NB4 (cell line): ENCODE results near the gene MYDGF.

ENCODE experiments used
- DNase-seq: peaks from one replicate; pipeline ENCODE4 v3.0.0; 2010; ENCODE audit warnings: low read depth
- H3K4me3 ChIP-seq: one replicate; pipeline ENCODE4 v1.5.1; 2011; ENCODE audit warnings: mild to moderate bottlenecking, low read depth, low read length, moderate library complexity
- MYC ChIP-seq: IDR thresholded peaks from 2 replicates; pipeline ENCODE4 v1.6.1; 2011; ENCODE audit warnings: low read depth, low read length
- POLR2A ChIP-seq: IDR thresholded peaks from 2 replicates; pipeline ENCODE4 v1.6.1; 2011; ENCODE audit warnings: mild to moderate bottlenecking; ENCODE audit not compliant: insufficient read length; ENCODE audit errors: extremely low read depth
- TF ChIP-seq, protein P1 (sequence below): IDR thresholded peaks from 2 replicates; pipeline ENCODE4 v1.6.1; 2011; ENCODE audit warnings: low read depth, low read length
- TF ChIP-seq, protein P2 (sequence below): IDR thresholded peaks from one replicate; pipeline ENCODE4 v1.5.1; 2012; ENCODE audit warnings: low read depth, low read length

Gene MYDGF

DNA sequence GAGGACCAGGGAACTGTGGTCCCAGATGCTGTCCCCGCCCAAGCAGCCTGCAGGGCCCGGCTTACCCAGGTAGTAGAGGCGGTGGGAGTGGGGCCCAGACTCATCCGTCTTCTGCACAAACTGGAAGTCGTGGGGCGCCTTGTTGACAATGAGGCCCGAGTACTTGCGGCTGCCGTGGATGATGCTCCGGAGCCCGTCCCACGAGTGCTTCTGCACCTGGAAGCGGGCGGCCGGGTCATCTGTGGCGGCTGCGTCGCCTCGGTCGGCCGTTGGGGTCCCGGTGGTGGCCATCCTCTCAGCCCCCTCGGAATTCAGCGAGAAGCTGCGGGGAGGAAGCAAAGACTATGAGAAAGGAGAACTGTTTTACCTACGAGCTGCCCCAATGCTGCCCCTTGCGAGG lies 43.9 kb upstream of the MYDGF start:
- H3K4me3 ChIP-seq, result no peak overlapping the region
- DNase-seq, result no peak
- TF ChIP-seq, protein P1, sequence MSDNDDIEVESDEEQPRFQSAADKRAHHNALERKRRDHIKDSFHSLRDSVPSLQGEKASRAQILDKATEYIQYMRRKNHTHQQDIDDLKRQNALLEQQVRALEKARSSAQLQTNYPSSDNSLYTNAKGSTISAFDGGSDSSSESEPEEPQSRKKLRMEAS, result no peak
- TF ChIP-seq POLR2A (no peak), MYC (no peak)
- TF ChIP-seq, protein P2, sequence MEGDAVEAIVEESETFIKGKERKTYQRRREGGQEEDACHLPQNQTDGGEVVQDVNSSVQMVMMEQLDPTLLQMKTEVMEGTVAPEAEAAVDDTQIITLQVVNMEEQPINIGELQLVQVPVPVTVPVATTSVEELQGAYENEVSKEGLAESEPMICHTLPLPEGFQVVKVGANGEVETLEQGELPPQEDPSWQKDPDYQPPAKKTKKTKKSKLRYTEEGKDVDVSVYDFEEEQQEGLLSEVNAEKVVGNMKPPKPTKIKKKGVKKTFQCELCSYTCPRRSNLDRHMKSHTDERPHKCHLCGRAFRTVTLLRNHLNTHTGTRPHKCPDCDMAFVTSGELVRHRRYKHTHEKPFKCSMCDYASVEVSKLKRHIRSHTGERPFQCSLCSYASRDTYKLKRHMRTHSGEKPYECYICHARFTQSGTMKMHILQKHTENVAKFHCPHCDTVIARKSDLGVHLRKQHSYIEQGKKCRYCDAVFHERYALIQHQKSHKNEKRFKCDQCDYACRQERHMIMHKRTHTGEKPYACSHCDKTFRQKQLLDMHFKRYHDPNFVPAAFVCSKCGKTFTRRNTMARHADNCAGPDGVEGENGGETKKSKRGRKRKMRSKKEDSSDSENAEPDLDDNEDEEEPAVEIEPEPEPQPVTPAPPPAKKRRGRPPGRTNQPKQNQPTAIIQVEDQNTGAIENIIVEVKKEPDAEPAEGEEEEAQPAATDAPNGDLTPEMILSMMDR, result no peak

DNA sequence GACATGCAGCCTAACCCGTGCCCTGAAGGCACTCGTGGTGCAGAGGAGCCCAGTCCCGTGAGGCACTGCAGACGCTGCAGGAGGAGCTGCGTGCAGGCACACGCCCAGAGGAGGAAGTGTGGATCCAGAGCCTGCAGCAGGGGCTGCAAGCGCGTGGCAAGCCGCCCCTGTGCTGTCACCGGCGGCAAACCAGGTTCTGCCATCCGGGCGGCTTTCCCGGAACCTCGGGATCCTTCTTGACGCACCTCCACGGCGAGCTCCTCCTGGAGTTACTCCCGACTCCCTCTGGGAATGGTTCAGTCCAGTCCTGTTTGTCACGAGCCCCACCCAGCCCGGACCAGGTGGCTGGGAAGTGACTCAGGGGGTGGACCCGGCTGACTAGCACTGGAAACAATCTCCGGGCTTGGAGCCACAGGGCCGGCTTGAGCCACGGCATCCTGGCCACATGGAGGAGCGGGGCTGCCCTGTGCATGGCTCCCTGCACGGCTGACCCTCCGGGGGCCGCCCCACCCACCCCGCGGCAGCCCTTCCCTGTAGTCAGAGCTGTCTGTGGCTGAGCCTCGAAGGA lies 43.3 kb upstream of the MYDGF start:
- no peak for DNase-seq
- no peak for TF ChIP-seq MYC
- TF ChIP-seq POLR2A, result no peak
- TF ChIP-seq, protein P2, result no peak
- TF ChIP-seq, protein P1, result no peak
- H3K4me3 ChIP-seq, result no peak overlapping the region

DNA sequence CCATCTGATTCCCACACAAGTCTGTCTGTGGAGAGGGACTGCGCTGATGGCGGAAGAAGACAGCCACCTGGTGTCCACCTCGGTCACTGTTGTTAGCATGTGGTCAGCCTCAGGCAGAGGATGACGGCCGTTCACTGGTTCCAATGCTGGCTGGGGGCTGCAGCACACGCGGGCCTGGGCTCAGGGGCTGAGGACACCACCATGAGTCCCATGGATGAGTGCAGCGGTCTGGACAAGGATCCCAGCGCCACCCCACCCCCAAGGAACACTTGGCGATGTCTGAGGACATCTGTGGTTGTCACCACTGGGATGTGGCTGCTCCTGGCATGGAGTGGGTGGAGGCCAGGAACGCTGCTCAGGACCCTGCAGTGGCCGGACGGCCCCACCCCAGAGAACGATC lies 42.6 kb upstream of the MYDGF start:
- TF ChIP-seq, protein P1, result no peak
- no peak for TF ChIP-seq POLR2A
- no peak for TF ChIP-seq MYC
- TF ChIP-seq, protein P2, result no peak
- no peak for DNase-seq
- H3K4me3 ChIP-seq, result no peak overlapping the region

DNA sequence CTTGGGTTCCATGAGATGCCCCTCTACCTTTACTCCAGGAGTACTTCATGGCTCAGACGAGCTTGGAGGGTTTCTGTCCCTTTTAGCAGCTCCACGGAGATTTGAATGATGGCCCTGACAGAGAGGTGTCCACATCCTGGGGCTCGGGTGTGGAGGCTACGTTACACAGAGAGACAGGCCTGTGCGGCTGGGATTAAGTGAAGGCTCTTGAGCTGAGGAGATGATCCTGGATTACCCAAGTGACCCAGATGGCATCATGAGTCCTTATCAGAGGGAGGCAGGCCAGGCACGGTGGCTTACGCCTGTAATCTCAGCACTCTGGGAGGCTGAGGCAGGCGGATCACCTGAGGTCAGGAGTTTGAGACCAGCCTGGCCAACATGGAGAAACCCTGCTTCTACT lies 41.1 kb upstream of the MYDGF start:
- no peak for TF ChIP-seq MYC
- H3K4me3 ChIP-seq, result no peak overlapping the region
- no peak for DNase-seq

DNA sequence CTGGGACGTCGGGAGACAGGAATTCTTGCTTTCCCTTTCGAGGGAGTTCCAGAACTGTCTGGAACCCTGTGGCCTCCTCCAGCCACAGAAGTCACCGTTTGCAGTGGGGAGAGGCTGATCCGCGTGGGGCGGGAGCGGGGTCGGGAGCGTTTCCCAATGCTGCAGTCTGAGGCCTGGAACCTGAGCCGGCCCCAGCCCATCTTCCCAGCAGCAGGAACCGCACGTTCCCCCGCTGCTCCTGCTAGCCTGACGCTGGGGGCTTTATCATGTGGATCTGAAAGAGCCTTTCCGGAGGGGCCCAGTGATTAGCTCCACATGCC lies 40.1 kb upstream of the MYDGF start:
- no peak overlapping the region for H3K4me3 ChIP-seq
- TF ChIP-seq, protein P2, result no peak
- no peak for TF ChIP-seq MYC
- no peak for TF ChIP-seq POLR2A

DNA sequence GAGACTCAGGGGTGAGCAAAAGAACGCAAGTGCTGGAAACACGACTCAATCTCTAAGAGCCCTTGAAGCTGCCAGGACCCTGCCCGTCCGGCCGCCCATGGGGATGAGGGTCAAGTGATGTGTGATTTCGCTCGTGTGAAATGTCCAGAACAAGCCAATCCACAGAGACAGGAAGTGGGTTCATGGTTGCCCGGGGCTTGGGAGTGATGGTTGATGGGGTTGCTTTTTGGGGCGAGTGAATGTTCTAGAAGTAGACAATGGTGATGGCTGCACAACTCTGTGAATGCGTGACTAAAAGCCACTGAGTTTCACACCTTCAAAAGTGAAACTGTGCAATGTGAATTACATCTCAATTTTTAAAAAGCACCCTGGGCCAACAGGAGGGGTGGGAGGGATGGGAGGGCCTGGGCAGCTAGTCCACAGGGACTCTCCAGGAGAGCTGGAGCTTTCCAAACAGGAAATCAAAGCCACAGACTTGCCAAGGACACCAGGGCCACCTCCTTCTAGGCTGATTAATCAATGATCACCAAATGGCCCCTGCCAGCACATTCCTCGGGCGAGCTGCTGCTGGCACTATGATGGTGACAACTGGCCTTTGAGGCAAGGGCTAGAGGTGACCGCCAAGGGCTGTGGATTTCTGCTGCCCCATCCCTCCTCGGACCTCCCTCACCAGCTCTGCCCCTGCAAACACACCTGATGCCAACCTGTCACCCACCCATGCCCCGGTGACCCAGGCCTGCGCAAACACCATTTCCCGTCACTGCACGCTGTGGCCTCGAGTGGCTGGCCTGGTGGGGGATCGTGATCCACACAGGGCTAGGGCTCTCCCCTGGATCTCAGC lies 39.5 kb upstream of the MYDGF start:
- no peak overlapping the region for H3K4me3 ChIP-seq
- TF ChIP-seq, protein P1, result no peak
- TF ChIP-seq MYC, result no peak
- TF ChIP-seq, protein P2, result no peak
- no peak for TF ChIP-seq POLR2A
- no peak for DNase-seq

More for the DNA sequence above, 40.1 kb upstream of the MYDGF start:
- no peak for DNase-seq
